GM21619 (cell line): ENCODE results near the gene LRRC66.
A peak's percentile ranks its signal among the peaks of the same experiment; 100 is the strongest.

Experiments
- ATAC-seq: cut with Tn5 transposase; IDR thresholded peaks from one replicate; pipeline ENCODE4 v1.9.1; 2021; ENCODE audit not compliant: unreplicated experiment

Gene LRRC66

GRCh38 chr4:52019936-52020657 lies at the start of gene LRRC66:
LRRC66 (minus strand) TSS chr4:52020363; CDS start chr4:52017613, 2,750 bp downstream.
- ATAC-seq: no peak

DNA sequence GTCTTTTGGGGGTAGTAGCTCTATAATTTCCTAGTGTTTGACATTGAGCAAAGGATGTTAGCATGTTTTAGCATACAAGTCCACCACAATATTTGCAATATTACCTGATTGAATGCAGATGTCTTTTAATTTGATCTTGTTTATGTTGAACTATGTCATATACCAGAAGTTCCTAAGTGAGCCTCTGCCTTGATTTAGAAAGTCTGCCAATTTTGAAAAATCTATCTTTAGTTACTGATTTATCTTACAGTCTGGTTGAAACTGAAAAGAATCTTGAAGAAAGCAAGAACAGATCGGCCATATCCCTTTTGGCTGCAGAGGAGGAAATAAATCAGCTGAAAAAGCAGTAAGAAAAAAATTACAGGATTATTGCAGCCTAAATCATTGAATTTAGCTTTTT lies 49.4 kb upstream of the LRRC66 start:
- no peak for ATAC-seq

DNA sequence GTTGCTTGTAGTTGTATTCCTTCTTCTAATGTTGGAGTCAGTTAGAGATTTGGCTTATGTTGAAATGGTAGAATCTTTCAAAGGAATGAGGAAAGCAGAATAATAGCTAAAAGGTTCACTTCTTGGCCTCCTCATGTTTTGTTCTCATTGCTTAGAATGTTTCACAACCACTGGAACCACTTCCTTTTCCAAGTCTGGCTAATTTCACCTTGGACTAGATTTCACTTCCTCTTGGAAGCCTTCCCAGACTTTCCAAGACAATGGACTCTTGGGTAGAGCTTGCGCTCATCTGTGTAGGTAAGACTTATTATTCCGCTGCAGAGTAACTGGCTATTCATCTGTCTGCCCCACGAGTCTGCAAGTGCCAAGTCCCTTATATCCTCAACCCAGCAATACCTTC lies 39.2 kb upstream of the LRRC66 start:
- ATAC-seq: no peak

DNA sequence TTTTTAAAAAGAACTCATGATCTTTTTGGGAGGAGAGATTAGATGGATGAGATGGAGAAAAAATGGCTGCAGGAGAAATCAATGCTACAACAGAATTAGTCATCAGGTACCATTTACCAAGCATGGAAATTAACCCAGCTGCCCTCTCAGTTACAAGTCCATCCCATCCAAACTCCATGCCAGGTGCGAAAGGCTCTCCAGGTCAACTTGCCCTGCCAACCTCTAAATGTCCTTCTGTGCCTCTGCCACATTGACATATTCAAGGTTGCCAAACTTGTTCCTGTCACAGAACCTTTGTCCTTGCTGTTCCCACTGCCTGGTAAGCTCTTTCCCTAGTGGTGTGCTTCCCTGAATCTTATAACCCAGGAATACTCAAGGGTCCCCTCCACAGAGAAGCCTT lies 38.1 kb upstream of the LRRC66 start:
- no peak for ATAC-seq

- no peak for ATAC-seq
Observed at GRCh38 chr4:52057196-52057595, 37.0 kb upstream of the LRRC66 start.

DNA sequence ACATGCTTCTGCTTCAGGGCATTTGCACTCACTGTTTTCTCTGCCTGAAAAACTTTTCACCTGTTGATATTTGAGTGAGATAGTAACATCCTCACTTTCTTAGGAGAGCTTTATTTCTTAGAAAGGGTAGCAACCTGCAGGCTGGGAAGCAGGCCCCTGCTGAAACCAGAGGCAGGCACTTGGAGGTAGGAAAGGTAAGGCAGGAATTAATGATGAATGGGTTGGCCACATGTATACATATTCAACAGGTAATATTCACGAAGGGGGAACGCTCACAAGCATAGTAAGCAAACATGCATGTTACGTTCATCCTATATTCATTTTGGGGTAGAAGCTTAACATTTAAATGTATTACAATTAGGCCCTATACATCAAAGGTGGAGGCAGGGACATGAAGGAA lies 34.1 kb upstream of the LRRC66 start:
- no peak for ATAC-seq

- ATAC-seq: peak; percentile 70
Observed at GRCh38 chr4:52052475-52052780, 32.3 kb upstream of the LRRC66 start.

GRCh38 chr4:52051615-52052474 lies 31.7 kb upstream of the LRRC66 start:
- ATAC-seq: peak; percentile 54

DNA sequence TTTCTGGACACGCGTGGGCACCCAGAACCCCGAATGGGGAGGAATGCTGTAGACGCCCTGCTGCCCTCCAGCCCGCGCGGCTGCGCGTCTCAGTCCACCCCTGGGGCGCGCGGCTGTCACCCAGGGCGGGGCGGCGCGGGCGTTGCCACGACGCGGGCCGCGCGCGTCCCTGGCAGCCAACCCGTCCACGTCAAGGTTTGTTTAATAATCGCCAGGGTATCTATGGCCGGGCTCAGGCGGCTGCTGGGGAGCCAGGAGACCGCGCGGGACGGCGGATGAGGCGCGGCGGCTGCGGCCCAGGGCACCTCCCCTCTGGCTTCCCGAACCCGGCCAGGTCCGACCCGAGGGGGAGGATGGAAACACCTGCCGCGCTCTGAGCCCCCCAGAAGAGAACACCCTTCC lies 31.1 kb upstream of the LRRC66 start, which contains the start of gene SPATA18:
SPATA18 (plus strand) TSS at position 92 of the 402 bp plus-strand sequence. CDS start 401 bp downstream, outside the sequence.
- peak; percentile 32 for ATAC-seq

DNA sequence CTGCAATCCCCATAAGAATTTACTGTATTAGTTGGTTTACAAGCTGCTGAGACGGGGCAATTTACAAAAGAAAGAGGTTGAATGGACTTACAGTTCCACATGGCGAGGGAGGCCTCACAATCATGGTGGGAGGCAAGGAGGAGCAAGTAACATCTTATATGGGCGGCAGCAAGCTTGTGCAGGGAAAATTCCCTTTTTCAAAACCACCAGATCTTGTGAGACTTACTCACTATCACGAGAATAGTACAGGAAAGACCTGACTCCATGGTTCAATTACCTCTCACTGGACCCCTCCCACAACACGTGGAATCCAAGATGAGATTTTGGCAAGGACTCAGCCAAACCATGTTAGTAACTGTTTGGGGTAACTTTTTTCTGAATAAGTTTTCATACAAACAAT lies 29.1 kb upstream of the LRRC66 start:
- no peak for ATAC-seq

DNA sequence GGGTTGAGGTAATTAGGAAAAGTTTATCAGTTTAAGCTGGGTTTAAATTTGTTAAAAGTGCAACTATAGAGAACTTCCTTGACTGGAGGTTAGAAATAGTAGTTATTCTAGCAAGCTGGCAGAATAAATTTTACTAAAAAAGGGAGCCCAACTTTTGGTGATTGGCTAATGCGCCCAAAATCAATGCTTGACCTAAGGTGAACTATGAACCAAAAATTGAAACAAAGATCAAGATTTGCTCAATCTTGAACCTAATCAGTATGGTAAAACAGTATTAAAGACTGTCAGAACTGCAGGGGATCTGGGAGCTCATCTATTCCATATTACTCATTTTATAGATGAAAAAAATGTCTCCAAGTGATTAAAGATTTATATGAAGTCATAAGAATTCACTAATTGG lies 24.9 kb upstream of the LRRC66 start:
- no peak for ATAC-seq

DNA sequence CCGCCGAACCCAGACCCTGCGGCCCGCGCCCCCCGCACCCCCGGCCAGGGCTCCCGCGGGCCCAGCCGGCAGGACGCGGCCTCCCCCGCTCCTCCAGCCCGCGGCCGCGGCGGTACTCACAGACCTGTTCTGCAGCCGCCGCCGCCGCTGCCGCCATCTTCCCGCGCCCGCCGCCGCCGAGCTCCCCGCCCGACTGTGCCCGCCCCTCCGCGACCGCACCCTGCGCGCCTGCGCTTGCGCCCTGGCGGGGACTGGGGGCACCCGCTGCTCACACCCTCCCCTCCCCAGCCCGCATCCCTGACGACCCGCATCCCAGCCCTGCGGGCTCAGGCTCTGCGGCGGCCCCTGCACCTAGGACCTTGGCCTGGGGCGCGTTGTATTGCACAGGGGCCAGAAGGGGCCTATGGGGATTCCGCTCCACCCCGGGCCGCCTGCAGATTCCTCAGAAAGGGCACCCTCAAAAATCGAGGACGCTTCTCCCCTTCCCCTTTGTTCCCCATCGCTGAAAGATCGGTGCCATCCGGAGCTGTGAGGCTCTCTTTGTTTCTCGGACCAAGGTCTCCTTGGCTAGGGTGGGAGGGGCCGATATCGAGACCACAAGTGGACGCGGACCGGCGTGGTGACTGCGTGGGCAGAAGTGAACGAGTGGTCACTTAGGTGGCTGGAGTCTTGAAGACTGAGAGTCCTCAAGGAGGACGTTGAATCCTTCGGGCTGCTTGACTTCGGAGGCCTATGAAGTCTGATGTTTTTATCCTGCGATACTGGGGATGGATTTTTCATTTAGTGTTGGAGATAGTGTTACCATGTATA lies 18.1 kb upstream of the LRRC66 start, which contains the start of gene SGCB:
SGCB (minus strand) TSS at position 197 of the 810 bp plus-strand sequence; CDS start at position 157, 40 bp downstream.
- ATAC-seq: peak; percentile 92

DNA sequence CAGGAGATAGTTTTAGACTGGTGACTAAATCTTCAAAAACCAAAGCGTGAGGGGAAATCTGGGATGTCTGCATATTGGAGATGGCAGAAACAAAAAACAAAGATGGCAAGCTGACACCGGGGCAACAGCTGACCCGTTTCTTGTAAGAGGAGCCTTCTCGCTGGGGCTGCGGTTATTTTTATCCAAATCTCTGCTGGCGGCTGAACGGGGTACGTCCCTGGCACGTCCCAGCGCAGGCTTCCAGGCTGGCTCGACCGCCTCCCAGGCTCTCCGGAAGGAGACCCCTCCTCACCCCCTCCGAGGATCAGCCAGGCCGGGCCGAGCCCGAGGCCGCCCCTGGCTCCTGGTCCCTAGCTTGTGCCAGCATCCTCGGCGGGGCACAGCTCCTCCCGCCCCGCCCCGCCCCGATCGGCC lies 17.5 kb upstream of the LRRC66 start:
- peak; percentile 56 for ATAC-seq

GRCh38 chr4:52036886-52037530 lies 16.8 kb upstream of the LRRC66 start:
- ATAC-seq: no peak

DNA sequence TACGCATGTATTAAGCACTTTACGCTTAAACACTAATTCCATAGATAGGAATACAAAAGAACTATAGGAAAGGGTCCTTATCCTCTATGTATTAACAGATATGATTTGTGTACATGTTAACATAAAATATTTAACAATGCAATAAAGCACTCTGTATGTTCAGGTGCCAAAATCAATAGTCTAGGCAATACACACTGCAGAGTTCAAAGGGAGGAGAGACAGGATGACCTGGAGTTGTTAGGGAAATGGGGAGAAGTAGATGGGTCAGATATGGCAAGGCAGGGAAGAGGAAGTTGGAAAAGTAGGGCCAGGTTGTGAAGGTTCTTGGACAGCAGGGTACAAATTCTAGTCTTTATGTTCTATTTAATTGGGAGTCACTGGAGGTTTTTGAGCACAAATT lies 15.0 kb upstream of the LRRC66 start:
- no peak for ATAC-seq

DNA sequence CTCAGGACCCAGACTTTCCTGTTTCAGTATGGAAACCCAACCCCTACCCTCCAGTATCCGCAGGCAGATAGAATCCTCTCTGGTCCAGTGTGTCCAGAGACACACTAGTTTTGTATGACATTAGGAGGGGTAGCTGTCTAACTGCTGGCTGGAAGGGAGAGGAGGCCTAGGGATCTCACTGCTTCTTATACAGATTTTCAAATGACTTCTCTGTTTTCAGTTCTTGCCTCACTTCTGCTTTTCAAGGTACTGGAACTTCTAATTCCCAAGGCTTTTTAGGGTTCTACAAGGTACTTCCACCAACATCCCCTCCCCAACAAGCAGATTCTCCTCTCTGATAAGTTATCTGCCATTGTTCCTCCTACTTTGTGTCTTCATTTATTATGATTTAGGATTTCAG lies 11.8 kb upstream of the LRRC66 start:
- ATAC-seq: no peak

GRCh38 chr4:52028970-52029369 lies 8.8 kb upstream of the LRRC66 start:
- no peak for ATAC-seq

DNA sequence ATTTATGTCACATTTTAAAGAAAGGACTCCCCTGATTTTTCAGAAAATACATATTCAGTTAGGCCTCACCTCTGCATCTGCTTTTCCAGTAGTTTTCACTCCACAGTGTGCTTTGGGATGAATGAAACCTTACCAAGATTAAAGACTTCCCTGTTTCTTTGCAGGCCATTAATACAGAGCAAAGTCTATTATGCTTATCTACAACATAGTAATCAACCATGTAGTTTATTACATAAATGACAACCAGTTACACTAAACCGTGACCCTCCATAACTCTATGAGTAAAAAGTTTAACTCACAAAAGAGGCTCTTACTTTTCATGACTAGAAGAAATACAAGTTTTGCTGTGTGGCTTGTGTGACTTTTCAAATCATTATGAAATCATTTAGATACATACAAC lies 2.3 kb downstream of the LRRC66 start:
- ATAC-seq: no peak

GRCh38 chr4:52016981-52017380 lies 3.2 kb downstream of the LRRC66 start:
- ATAC-seq: no peak

DNA sequence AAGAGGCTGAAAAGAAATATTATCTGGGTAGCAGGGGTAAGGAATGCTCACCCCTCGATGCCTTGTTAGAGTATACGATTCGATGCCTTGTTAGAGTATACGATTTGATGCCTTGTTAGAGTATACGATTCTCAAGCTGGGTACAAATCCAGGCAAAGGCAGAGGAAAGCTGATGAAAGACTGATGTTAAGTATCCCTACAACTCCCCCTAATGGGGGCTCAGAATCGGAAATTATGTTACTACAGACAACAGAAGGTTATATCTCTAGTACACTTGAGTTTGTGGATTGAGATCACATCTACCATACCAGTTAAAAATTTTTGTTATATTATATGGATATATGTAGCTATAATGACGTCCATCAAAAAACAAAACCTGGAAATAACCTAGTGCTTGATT lies 4.8 kb downstream of the LRRC66 start:
- ATAC-seq: no peak

- ATAC-seq: no peak
Observed at GRCh38 chr4:52014903-52015302, 5.3 kb downstream of the LRRC66 start.
